NCI-H146 treated with DMSO at 0.1 percent for 48 hours (cell line): Measurements from ENCODE around the gene SYNGR2.

Experiments used
- DNase-seq: peaks from one replicate; lab custom pipeline; 2025; ENCODE audit not compliant: unreplicated experiment; lab: John Stamatoyannopoulos, UW

SYNGR2 gene

DNA sequence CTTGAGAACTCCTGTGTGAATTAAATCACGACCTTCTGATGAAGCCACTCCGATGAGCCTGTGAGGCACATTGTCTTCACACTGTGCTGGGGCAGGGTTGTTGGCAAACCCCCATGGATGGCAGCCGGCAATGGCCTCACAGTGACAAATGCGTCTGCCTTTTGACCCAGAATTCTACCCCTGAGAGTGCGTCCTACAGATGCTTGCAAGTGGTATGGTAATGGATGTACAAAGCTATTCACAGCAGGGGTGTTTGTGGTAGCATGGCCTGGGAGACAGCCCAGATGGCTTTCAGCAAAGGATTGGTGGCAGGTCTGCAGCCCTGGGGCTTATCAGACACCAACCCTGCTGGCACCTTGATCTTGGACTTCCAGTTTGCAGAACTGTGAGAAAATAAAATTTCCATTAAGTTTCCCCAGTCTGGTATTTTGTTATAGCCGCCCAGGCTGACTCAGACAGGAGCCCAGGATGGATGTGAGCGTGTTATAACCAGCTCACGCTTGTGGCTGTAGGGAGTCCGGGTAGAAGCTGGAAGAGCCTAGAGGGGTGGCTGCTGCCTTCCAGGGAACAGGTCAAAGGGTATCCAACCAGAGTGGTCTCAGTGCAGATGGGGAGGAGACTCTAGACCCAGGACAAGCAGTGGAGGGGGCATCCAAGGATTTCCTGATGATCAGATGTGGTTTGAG lies 28.9 kb downstream of the SYNGR2 start:
- DNase-seq, result peak; percentile 11

DNA sequence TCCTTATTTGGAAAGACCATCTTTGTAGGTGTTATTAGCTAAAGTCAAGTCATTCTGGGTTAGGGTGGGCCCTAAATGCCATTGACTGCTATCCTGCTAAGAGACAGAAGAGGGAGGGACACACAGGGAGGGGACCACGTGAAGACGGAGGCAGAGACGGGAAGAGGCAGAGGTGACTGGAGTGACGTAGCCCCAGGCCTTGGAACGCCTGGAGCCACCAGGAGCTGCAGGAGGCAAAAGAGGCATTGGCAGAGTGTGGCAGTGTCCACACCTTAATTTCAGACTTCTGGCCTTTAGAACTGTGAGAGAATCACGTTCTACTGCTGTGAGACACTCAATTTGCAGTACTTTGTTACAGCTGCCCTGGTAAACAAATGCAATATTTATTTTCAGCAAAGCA lies 32.1 kb downstream of the SYNGR2 start:
- DNase-seq, result no peak

DNA sequence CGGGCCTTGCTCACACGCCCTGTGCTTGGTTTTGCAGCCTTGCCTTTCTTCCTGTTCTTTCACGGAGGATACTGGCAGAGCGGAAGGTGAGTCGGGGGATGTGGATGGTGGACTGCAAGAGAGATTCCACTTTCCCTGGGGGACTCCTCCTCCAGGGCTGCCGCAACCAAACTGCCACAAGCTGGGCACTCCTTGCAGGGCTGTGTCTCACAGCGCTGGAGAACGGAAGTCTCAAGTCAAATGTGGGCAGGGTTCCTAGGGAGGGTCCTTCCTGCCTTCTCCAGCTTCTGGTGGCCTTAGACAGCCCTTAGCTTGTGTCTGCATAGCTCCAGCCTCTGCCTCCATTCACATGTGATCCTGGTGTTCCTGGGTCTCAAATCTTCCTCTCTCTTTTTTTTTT lies 34.3 kb downstream of the SYNGR2 start:
- no peak for DNase-seq

DNA sequence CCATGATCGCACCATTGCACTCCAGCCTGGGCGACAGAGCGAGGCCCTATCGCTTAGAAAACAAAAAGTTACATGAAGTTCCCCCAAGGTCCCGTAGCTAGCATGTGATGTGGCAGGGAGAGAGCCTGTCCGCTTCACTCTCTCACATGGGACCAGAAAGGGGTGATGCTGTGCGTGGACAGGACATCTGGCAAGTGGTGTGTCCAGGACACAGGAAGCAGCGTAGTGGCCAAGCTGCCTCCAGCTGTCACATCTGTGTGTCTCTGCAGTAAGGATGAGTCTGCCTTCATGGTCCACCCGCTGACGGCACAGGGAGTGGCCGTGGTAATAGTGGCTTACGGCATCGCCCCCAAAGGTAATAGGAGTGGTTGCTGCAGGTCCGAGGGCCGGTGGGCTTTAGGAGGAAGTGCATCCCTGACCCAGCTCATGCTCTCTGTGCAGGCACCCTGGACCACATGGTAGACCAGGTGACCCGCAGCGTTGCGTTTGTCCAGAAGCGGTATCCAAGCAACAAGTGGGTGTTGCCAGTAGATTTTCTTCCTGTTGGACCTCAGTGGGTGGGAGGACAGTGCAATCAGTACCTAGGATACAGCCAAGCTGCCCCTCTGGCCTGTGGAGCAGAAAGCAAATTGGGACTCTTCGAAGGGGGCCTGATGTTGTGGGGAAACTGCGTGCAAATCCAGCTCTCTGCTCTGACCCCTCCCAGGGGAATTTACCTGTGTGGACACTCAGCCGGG lies 36.2 kb downstream of the SYNGR2 start:
- no peak for DNase-seq

DNA sequence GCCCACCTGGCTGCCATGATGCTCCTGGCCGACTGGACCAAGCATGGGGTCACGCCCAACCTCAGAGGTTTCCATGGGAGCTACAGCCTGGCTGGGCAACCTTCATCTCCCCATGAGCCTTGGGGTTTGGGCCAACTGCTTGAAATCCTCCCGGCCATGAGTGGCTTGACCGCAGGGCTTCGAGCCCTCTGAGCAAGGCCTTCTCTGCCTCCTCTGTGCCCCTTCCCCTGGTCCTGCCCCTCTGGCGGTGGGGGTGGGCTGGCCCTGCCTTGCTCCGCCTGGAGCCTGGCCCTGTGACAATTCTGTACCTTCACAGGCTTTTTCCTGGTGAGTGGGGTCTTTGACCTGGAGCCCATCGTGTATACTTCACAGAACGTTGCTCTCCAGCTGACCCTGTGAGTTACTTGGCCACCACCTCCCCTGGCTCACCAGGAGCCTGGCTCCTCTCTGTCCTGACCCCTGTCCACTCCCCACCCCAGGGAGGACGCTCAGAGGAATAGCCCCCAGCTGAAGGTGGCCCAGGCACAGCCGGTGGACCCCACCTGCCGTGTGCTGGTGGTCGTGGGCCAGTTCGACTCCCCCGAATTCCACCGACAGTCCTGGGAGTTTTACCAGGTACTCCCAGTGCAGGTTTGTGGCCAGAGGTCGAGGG lies 36.9 kb downstream of the SYNGR2 start:
- DNase-seq, result no peak

DNA sequence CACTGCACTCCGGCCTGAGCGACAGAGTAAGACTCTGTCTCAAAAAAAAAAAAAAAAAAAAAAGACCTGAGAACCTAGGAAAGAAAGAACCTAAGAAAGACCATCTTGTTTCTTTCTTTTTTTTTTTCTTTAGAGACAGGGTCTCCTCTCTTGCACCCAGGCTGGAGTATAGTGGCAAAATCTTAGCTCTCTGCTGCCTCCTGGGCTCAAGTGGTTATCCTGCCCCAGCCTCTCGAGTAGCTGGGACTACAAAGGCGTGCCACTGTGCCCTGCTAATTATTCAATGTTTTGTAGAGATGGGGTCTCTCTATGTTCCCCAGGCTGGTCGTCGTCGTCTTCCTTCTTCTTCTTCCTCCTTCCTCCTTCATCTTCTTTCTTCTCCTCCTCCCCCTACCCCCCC lies 37.9 kb downstream of the SYNGR2 start:
- no peak for DNase-seq

DNA sequence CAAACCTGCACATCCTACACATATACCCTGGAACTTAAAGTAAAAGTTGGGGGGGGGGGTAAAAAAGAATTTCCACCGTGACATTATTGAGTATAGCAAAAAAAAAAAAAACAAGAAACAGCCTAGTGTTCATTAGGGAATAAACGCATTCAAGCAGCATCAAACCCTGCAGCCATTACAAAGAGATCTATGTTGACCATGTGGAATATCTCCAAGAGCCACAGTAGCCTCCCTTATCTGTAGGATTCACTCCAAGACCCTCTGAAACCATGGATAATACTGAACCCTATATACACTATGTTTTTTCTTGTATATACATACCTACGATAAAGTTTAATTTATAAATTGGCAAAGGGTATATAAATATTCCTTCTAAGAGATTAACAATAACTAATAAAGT lies 40.1 kb downstream of the SYNGR2 start:
- no peak for DNase-seq

DNA sequence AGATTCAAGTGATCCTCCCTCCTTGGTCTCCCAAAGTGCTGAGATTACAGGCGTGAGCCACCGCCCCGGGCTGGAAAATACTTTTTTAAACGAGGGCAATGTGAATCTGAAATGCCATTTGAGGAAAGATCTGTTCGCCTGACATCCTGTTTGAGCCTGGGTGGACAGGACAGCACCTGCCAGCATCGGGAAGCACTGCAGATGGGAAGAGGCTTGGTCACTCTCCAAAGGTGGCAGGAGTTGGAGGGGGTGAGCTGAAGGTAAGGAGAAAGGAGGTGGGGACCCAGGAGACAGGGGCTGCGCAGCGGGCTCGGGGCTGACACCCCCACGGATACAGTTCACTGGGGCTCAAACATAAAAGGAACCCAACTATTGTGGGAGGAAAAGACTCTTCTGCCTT lies 41.7 kb downstream of the SYNGR2 start:
- DNase-seq, result no peak

DNA sequence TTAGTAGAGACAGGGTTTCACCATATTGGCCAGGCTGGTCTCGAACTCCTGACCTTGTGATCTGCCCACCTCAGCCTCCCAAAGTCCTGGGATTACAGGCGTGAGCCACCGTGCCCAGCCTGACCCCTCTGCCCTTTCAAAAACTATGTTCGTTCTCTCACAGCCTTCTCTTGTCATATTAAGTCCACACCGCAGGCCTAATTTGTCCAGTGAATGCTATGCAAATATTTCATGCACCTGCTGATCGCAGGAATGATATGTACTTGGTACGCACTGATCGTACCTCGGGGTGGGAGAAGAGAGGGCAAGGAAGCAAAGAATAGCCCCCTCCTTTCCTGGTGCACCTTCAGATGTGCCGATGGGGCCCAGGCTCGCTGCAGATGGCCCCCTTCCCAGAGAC lies 42.7 kb downstream of the SYNGR2 start:
- peak; percentile 54 for DNase-seq

DNA sequence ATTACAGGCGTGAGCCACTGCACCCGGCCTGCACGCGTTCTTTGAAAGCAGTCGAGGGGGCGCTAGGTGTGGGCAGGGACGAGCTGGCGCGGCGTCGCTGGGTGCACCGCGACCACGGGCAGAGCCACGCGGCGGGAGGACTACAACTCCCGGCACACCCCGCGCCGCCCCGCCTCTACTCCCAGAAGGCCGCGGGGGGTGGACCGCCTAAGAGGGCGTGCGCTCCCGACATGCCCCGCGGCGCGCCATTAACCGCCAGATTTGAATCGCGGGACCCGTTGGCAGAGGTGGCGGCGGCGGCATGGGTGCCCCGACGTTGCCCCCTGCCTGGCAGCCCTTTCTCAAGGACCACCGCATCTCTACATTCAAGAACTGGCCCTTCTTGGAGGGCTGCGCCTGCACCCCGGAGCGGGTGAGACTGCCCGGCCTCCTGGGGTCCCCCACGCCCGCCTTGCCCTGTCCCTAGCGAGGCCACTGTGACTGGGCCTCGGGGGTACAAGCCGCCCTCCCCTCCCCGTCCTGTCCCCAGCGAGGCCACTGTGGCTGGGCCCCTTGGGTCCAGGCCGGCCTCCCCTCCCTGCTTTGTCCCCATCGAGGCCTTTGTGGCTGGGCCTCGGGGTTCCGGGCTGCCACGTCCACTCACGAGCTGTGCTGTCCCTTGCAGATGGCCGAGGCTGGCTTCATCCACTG lies 45.8 kb downstream of the SYNGR2 start, which contains the start of gene BIRC5:
Gene BIRC5 (plus strand): TSS at position 238 of the 690 bp plus-strand sequence. CDS start 64 bp downstream, at position 302.
- peak; percentile 63 for DNase-seq

DNA sequence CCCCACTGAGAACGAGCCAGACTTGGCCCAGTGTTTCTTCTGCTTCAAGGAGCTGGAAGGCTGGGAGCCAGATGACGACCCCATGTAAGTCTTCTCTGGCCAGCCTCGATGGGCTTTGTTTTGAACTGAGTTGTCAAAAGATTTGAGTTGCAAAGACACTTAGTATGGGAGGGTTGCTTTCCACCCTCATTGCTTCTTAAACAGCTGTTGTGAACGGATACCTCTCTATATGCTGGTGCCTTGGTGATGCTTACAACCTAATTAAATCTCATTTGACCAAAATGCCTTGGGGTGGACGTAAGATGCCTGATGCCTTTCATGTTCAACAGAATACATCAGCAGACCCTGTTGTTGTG lies 46.3 kb downstream of the SYNGR2 start:
- no peak for DNase-seq

DNA sequence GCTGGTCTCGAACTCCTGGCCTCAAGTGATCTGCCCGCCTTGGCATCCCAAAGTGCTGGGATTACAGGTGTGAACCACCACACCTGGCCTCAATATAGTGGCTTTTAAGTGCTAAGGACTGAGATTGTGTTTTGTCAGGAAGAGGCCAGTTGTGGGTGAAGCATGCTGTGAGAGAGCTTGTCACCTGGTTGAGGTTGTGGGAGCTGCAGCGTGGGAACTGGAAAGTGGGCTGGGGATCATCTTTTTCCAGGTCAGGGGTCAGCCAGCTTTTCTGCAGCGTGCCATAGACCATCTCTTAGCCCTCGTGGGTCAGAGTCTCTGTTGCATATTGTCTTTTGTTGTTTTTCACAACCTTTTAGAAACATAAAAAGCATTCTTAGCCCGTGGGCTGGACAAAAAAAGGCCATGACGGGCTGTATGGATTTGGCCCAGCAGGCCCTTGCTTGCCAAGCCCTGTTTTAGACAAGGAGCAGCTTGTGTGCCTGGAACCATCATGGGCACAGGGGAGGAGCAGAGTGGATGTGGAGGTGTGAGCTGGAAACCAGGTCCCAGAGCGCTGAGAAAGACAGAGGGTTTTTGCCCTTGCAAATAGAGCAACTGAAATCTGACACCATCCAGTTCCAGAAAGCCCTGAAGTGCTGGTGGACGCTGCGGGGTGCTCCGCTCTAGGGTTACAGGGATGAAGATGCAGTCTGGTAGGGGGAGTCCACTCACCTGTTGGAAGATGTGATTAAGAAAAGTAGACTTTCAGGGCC lies 51.2 kb downstream of the SYNGR2 start:
- DNase-seq, result no peak
